Muscle of back (tissue), 11 donors: ENCODE data around the gene SYT12. TPM values are rescaled to one million over a fixed set of nuclear protein-coding genes. Genes with fewer than 3 reads are reported as not detected.

Experiments used
- DNase-seq, 3 donors: peaks; one replicate each; pipeline versions ENCODE4 v3.0.0 to v3.0.0-alpha.2; 2013
- polyA plus RNA-seq, 10 donors: library from polyadenylated mRNA; unstranded; fragments of 120-200 nt; gene quantifications; one replicate each; pipeline ENCODE4 v1.2.1, GENCODE V29; 2013; ENCODE audit not compliant: insufficient read length in 10 of 10

The SYT12 gene
- polyA plus RNA-seq, 10 donors = 0.04 to 0.39 (median 0.11) TPM; not detected in 1

GRCh38 chr11:67054836-67055523 is 32.0 kb downstream of the SYT12 start:
- DNase-seq = peak in 2 of 3 donors; percentile 24 to 30

GRCh38 chr11:67055812-67056211 is 32.9 kb downstream of the SYT12 start:
- DNase-seq = peak in 1 of 3 donors; percentile 38

GRCh38 chr11:67056267-67057204 is 33.6 kb downstream of the SYT12 start, which contains the start of gene RHOD:
Gene RHOD (plus strand): TSS chr11:67056847. CDS start chr11:67056903, 56 bp downstream.
- DNase-seq = peak in 1 of 3 donors; percentile 64

- DNase-seq = peak in 1 of 3 donors; percentile 57
Observed at GRCh38 chr11:67057205-67057672, 34.3 kb downstream of the SYT12 start.

GRCh38 chr11:67058506-67058905 is 35.6 kb downstream of the SYT12 start:
- no peak for DNase-seq

- no peak for DNase-seq
Observed at GRCh38 chr11:67059671-67060070, 36.7 kb downstream of the SYT12 start.

- DNase-seq = no peak
Observed at GRCh38 chr11:67060111-67060522, 37.2 kb downstream of the SYT12 start.

GRCh38 chr11:67062526-67063373 is 39.8 kb downstream of the SYT12 start:
- DNase-seq = no peak

GRCh38 chr11:67066333-67066709 is 43.4 kb downstream of the SYT12 start:
- DNase-seq = no peak

GRCh38 chr11:67071420-67072284 is 48.7 kb downstream of the SYT12 start:
- peak in 2 of 3 donors; percentile 34 to 75 for DNase-seq

- no peak for DNase-seq
Observed at GRCh38 chr11:67072295-67072694, 49.4 kb downstream of the SYT12 start.

GRCh38 chr11:67073908-67074307 is 51.0 kb downstream of the SYT12 start:
- no peak for DNase-seq

GRCh38 chr11:67076202-67076601 is 53.3 kb downstream of the SYT12 start:
- no peak for DNase-seq

- no peak for DNase-seq
Observed at GRCh38 chr11:67079065-67079705, 56.3 kb downstream of the SYT12 start.

- DNase-seq = peak in 1 of 3 donors; percentile 30
Observed at GRCh38 chr11:67082071-67082791, 59.3 kb downstream of the SYT12 start.

- DNase-seq = no peak
Observed at GRCh38 chr11:67083786-67084366, 60.9 kb downstream of the SYT12 start.

GRCh38 chr11:67085617-67086016 is 62.7 kb downstream of the SYT12 start:
- DNase-seq = no peak

- no peak for DNase-seq
Observed at GRCh38 chr11:67090717-67091116, 67.8 kb downstream of the SYT12 start.

GRCh38 chr11:67095214-67095507 is 72.2 kb downstream of the SYT12 start:
- DNase-seq = no peak
